ENCODE measurements around the gene BNIP1.

- no peak for TF ChIP-seq CTCF (IDR thresholded peaks at IDR 0.05)
- no peak for TF ChIP-seq POLR2A (IDR thresholded peaks at IDR 0.05)
Observed at GRCh38 chr5:173201636-173202265, 57.4 kb downstream of the BNIP1 start.
